GM19239 (cell line): ENCODE measurements around the gene BCOR.

Experiments
- DNase-seq: peaks from one replicate; pipeline ENCODE4 v3.0.0; 2011; ENCODE audit warnings: low spot score; ENCODE audit not compliant: insufficient read length
- FAIRE-seq: peaks from 2 replicates; lab custom pipeline; 2011; peaks lifted over from hg19 to GRCh38; lab: Jason Lieb, UNC

BCOR gene

DNA sequence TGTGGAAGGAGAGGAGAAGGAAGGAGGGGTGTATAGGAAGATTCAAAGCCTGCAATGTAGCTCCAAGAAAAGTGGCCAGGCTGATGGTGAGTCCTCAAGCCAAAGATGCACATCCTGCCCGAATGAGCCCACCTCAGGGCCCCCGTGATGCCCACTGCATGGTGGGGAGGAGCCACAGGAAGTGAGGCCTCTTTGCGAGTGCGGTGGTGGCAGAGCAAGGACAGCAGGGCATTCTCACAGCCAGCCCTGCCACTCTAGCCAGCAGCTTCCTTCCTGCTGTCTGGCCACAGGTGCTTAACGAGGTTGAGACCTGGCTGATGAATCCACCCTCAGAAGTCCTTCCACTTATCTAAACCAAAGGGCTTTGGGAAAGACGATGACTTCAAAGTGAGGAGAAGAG lies 55.8 kb downstream of the BCOR start:
- DNase-seq = no peak
- no peak for FAIRE-seq

DNA sequence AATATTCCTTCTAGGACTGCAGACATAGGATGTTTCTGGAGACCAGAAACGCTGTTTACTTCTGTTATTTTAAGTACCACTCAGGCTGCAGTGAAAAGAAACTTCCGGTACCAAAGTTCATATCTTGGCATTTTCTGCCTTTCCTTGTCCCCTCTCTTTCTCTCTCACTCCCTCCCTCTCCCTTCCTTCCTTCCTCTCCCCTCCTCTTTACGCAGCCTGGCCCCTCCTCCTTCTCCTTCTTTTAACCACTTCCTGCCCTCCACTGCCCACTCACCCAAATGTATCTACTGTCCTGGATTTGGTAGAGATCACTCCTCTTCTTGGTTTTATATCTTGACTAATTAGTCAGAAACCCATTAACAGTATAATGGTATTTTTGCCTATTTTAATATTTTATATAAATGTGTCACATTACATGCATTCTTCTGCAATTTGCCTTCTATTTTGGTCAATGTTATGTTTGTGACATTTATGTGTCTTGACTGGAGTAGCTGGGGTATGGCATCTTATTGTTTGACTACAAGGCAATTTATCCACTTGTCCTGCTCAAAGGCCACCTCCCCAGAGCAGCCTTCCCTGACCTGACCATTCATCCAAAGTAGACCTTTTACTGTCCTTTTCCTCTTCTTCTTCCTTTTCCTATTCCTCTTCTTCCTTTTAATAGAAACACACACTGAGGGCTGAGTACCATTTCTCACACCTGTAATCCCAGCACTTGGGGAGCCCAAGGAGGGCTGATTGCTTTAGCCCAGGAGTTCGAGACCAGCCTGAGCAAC lies 56.9 kb downstream of the BCOR start:
- FAIRE-seq = no peak
- DNase-seq = no peak

DNA sequence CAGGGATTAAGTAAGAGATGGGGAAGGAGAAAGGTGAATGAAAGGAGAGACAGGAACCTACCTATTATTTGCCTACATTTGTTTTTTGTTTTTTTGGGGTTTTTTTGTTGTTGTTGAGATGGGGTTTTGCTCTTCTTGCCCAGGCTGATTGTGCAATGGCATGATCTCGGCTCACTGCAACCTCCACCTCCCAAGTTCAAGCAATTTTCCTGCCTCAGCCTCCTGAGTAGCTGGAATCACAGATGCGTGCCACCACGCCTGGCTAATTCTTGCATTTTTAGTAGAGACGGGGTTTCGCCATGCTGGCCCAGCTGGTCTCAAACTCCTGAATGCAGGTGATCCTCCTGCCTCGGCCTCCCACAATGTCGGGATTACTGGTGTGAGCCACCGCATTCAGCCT lies 57.9 kb downstream of the BCOR start:
- DNase-seq (no peak), FAIRE-seq (no peak)

DNA sequence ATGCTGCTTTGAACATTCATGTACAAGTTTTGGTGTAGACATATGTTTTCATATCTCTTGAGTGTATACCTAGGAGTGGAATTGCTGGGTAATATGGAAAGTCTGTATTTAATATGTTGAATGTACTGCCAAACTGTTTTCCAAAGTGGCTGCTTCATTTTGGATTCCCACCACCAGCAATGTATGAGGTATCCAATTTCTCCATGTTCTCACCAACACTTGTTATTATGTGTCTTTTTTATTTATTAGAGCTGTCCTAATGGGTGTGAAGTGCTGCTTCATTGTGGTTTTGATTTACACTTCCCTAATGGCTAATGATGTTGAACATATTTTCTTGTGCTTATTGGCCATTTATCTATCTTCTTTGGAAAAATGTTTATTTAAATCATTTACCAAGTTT lies 60.4 kb downstream of the BCOR start:
- DNase-seq (no peak), FAIRE-seq (no peak)

DNA sequence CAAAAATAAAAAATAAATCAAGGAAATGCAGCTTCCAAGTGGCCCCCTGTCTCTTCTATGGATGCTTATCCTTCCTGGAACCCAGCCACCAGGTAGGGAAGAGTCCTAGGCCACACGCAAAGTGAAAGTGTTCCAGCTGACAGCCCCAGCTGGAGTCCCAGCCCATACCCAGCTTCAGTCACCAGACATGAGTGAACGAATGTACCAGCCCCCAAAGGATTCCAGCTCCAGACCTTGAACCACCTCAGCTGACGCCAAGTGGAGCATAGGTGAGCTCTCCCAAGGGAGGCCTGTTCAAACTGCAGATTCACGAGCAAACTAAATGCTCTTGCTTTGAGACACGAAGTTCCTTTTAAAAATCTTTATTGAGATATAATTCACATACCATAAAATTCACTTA lies 62.0 kb downstream of the BCOR start:
- DNase-seq (no peak), FAIRE-seq (no peak)

DNA sequence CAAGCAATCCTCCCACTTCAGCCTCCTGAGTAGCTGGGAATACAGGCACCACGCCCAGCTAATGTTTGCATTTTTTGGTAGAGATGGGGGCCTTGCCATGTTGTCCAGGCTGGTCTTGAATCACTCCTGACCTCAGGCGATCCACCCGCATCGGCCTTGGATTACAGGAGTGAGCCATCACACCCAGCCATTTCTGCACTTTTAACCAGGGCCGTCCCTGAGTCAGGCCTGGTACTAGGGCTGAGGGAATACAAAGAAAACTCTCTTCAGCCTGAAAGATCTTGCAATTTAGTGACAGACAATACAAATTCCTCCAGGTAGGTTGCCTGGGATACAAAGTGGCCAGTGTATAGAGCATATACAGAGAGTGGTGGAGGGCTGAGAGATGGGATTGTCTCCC lies 65.8 kb downstream of the BCOR start:
- no peak for DNase-seq
- no peak for FAIRE-seq

DNA sequence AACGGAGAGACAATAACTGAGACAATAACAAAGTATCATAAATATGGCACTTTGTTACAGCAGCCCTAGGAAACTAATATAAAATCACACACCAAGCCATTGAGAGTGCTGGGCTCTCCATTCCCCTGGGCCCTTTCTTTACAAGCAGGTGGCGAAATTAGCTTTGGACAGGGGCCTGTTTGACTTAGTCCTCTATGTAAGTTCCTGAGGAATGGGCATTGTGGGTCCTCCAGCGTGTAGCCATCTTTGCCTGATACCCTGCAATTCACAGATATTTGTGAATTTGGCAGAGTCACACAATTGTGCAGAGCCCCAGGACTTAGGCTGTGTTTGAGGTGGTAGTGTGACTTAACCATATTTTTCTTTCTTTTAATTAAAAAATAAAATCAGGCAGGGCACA lies 67.6 kb downstream of the BCOR start:
- DNase-seq = no peak
- no peak for FAIRE-seq

DNA sequence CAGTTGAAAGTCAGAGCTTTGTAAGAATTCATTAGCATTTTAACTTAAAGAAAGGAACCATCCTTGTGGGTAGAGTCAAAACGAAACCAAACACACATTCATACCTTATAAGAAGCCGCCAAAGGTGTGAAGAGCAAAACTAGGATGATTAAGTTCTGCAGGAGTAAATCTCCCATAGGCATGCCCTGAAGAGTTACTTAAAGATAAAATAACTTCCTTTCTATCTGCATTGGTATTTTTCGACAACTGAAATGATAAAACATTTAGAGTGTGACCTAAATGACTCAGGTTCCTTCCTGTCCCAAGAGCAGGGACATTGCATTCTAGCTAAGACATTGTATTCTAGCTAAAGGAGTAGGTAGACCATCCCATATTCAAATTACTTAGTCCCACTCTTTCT lies 75.3 kb downstream of the BCOR start:
- no peak for DNase-seq
- peak; percentile 96 for FAIRE-seq

DNA sequence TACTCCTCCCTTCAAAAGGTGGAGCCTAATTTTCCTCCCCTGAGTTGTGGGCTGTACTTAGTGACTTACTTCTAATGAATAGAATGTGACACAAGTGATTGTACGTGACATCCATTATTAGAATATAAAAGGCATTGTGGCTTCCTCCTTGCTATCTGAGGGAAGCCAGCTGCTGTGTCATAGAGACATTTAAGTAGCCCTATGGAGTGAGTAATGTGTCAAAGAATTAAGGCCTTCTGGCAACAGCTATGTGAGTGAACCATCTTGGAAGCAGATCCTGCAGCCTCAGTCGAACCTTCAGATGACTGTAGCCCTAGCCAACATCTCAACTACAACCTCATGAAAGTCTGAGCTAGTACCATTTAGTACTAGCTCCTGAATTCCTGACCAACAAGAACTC lies 76.1 kb downstream of the BCOR start:
- DNase-seq = no peak
- no peak for FAIRE-seq

DNA sequence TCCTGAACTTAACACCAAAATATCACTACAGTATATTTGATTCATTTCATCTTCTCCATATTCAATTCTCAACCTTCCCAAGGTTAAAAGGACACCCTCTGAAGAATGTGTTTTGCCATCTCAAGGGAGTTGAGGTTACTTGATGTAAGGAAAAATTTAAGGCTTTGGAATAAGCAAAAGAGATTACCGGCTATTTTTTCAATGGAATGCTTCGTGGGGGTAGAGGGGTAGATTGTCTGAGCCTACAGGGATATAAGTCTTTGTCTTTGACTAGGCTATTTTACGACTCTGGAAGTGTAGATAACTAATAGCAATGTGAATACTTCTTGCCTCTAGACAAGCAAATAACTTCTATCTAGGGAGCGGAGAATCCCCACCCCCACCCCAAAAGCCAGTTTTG lies 78.2 kb downstream of the BCOR start:
- DNase-seq = no peak
- no peak for FAIRE-seq

DNA sequence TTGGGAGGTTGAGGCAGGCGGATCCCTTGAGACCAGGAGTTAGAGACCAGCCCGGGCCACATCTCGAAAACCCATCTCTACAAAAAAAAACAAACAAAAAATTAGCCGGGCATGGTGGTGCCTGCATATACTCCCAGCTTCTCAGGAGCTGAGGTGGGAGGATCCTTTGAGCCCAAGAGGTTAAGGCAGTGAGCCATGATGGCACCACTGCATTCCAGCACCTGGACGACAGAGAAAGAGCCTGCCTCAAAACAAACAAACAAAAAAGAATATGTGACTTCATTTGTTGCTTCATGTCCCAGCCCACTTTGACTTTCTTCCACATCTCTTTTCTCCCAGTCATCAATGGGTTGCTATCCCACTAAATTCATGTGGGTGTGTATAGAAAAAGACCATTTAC lies 79.7 kb downstream of the BCOR start:
- DNase-seq (no peak), FAIRE-seq (no peak)

DNA sequence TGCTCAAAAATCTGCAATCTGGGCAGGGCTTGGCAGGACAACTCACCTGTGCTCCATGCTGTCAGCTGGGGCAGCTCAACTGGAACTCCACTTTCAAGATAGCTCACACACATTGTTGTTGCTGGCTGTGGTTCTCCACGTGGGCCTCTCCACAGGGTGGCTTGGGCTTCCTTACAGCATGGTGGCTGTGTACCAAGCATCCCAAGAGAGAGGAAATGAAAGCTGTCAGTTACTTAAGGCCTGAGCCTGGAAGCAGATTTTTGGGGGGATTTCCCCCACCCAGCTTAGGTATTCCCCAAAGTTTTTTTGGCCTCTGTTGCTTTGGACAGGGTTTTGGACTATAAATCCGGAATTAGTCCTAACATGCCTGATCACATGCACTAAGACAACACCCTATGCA lies 81.0 kb downstream of the BCOR start:
- FAIRE-seq = peak; percentile 73

DNA sequence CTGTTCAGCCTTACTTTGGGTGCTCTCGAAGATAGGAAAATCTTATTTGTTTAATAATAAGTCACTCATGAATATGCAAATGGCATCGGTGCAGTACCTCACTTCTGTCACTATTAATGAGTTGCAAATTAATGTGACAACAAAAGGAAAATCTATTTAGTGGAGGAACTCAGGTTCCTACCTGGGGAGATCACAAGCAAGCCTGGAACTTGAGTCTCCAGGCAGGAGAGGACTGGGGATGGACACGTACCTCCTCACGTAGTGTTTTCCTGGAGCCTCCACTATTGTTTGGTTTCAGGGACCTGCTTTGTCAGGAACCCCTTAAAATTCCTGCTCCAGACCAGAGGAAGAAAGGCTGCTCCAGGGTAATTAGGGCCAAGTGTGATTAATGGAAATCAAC lies 82.1 kb downstream of the BCOR start:
- no peak for DNase-seq
- no peak for FAIRE-seq

More for the DNA sequence above, 81.0 kb downstream of the BCOR start:
- DNase-seq = no peak

DNA sequence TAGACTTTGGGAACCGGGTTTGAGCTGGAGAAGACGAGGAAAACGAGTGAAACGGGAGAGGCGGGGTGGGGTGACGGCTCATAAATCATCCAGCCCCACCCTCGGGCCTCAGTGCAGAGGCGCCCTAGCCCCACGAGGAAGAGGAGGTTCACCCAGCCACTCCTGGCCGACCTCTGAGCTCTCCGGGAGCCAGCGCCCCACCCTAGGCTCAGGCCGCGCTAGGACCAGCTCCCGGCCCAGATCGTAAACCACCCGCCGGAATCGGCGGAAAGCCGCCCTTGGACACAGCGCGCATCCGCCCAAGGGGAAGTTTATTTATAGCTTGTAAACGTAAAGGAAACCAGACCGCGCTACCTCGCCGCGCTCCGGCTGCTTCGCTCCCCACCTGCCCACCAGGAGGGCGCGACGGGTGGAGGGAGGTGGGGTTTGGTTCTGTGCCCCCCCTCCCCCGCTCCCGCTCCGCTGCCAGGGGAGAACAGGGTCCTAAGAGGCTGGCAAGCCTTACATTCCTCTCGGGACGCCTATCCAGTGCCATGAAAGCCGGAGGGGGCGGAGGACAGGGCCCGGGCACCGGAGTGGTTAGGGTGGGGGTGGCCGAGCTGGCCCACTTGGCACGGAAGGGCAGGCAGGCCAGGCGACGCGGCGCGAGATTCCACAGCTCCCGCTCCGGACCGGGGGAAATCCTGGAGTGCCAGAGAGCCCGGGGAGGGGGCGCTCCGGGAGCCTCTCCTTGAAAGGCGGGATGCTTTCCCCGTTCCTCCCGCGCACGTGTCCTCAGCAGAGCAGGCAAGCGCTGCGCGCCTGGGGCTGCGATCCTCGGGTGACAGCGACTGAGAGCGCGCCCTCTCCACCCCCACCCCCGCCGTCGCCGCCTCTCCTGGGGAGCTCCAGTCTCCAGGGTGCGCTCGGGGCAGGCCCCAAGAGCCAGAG lies 84.2 kb downstream of the BCOR start:
- FAIRE-seq = peak; percentile 89
- no peak for DNase-seq

DNA sequence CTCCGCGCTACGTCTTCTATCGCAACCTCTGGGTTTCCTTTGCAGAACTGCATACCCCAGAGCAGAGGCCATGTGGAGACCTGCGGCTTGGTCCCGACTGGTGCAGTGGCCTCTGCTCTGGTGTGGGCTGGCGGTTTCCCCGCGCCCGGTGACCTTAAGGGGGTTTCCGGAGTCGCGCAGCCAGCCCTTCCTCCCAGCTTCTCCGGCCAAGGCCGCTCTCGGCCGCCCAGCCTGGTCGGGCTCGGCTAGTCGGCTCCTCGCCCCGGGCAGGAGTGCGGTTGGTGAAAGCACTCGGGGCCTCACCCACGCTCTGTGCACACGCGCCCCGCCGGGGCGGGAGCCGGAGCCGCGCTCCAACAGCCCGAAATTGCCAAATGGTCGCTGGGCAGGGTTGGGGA lies 84.9 kb downstream of the BCOR start:
- FAIRE-seq = peak; percentile 88

DNA sequence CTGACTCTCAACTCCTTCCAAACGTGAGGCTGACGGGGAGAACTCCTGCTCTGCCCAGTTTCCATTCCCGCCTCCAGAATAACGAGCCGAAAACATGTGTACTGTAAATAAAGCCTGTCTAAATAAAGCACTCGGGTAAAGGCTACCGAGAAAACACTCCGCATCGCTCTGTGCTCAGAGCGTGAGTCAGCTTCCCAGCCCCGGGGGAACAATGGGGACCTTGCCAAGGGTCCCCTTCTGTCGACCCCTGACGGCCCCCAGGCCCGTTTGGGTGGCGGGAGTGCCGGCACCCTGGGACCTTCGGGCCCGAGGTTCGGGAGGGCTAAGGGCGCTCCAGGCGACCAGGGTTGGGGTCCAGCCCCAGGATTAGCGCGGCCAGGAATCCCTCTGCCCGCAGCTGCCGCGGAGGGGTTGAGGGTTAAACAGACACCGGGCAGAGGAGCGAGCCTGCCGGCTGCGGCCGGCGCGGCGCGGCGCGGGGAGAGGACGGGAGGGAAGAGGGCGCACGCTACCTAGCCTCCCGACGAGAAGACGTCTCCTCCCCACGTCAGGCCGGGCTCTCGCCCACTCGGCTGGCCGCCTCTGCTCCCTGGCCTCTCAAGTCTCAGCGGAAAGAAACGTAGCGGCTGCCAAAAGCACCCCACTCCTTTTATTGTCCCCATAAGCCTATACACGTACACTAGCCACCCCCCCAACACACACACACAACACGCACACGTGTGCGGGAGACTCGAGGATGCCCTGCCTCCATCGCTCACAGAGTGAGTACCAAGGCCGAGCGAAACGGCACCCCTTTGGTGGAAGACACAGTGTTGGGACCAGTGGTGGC lies 85.5 kb downstream of the BCOR start:
- DNase-seq = no peak
- peak; percentile 28 for FAIRE-seq

More for the DNA sequence above, 84.9 kb downstream of the BCOR start:
- no peak for DNase-seq

DNA sequence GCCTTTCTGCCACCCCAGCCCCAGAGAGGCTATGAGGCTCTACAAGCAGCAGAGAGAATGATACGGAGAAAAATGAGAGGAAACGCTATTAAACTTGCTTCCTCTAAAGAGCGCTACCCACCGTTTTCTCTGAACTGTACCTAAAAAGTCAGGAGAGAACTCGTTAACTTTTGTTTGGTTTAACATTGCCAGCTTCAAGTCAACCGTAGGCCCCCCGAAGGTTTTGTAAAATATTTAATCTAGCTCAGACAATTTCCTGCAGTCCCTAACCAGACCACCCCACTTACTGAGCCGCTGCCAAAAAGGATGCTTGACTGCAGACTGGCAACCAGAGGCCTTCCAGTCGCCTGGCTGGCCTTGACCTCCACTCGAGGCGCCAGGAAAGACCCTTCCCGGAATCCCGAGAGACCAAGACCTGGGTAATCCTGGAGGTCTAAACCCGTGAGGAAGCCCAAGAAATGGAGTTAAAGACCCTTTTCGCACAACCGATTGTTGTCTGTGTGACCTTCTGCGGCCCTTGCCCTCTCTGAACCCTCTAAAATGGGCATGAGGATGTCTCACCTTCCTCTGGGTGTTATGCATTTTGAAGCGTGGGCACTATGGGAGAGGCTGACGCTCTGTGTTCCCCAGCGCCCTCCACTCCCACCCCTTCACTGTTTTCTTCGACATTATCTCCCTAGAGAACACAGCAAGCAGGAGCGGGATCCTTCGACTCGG lies 86.3 kb downstream of the BCOR start:
- FAIRE-seq (peak; percentile 87), DNase-seq (no peak)

DNA sequence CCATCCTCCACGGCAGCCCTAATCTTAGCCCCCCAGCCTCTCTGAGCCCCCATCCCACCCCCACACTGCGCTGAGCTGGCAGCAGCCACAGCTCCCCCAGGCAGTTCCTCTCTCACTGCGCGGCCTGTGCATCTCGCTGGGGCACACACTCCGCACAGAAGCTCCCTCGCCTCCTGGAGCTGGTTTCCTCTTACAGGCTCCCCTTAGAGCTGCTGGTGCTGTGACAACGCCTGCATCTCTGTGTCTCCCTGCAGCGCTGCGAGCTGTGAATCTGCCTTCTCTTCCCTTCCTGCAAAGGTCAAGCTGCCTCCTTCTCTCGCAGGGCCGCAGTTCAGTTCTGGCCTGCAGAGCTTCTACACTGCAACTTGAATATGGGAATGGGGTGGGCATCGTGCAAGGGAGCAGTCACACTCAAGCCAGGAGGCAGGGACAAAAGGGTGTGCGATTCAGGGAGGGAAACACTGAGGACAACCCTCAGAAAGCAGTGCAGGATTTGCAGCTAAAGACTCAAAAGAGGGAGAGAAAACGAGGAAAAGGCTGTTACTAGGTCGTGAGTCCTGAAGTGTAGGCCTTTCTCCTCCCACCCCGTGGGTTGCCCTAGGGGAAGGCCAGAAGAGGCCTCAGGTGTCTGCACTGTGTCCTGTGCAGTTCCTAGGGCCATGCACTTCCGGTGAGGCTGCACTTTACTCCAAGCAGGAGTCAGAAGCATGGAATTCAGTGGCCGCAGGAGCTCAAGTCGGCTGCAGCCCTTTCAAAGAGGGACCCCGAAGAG lies 87.0 kb downstream of the BCOR start:
- FAIRE-seq = peak; percentile 89
- DNase-seq = no peak

DNA sequence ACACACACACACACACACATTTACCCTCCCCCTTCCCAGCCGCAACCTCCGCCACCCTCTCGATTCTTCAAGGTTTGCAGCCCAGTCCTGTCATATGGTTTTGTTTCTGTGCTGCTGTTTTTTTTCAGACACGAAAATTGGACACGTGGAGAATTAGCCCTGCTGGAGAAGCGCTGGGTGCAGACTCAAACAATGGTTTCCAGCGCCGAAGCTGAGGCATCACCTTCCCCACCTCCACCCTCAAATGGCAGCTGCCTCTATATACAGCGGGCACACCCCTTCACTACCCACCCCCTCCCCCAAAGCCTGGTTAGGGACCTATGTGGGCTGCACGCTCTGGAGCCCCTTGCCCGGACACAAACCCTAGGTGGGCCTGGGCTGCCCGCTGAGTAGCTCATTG lies 87.9 kb downstream of the BCOR start:
- no peak for FAIRE-seq

More for the DNA sequence above, 87.9 kb downstream of the BCOR start:
- no peak for DNase-seq
